Natural killer cell (primary cell): Measurements from ENCODE around the gene SLC6A18. TPM values are rescaled to one million over a fixed set of nuclear protein-coding genes. Genes with fewer than 3 reads are reported as not detected.

Experiments
- ATAC-seq, 3 donors: fragments of 150-1000 bp in 2 of 3; fragments of 200-7000 bp in 1 of 3; cut with Tn5 transposase; 1 replicate in 1 of 3; 2 replicates in 2 of 3; pipeline ENCODE4 v1.10.0; 2021; ENCODE audit warnings: mild to moderate bottlenecking in 2 of 3, moderate library complexity in 2 of 3
- DNase-seq, 2 donors: peaks; one replicate each; pipeline versions ENCODE4 v3.0.0 to v3.0.0-alpha.2; 2013 to 2021; ENCODE audit warnings: mixed read lengths in 1 of 2
- H3K27ac ChIP-seq: one replicate; pipeline ENCODE4 v1.5.1; 2013; ENCODE audit warnings: mild to moderate bottlenecking, low read length
- H3K27me3 ChIP-seq: one replicate; pipeline ENCODE4 v1.6.1; 2013; ENCODE audit warnings: low read length; ENCODE audit not compliant: control insufficient read depth, insufficient read depth
- H3K36me3 ChIP-seq: one replicate; pipeline ENCODE4 v1.6.1; 2013; ENCODE audit warnings: low read length; ENCODE audit not compliant: control insufficient read depth, insufficient read depth
- H3K4me1 ChIP-seq: one replicate; pipeline ENCODE4 v1.6.1; 2013; ENCODE audit warnings: low read length; ENCODE audit not compliant: control insufficient read depth, insufficient read depth
- H3K4me3 ChIP-seq: one replicate; pipeline ENCODE4 v1.5.1; 2013; ENCODE audit warnings: low read length
- H3K9me3 ChIP-seq: one replicate; pipeline ENCODE4 v1.6.1; 2013; ENCODE audit warnings: low read length; ENCODE audit not compliant: control insufficient read depth, insufficient read depth
- H3K27ac Mint-ChIP-seq, 2 donors: one replicate each; pipeline ENCODE4 v1.8.0; 2022; ENCODE audit warnings: mild to moderate bottlenecking in 2 of 2, mixed read lengths in 2 of 2, moderate library complexity in 1 of 2
- H3K27me3 Mint-ChIP-seq, 2 donors: one replicate each; pipeline ENCODE4 v1.8.0; 2022; ENCODE audit warnings: low read depth in 2 of 2, mixed read lengths in 2 of 2
- H3K36me3 Mint-ChIP-seq: one replicate; pipeline ENCODE4 v1.8.0; 2022; ENCODE audit warnings: mixed read lengths
- H3K4me1 Mint-ChIP-seq, 2 donors: one replicate each; pipeline ENCODE4 v1.8.0; 2022; ENCODE audit warnings: mixed read lengths in 2 of 2
- H3K4me3 Mint-ChIP-seq: one replicate; pipeline ENCODE4 v1.8.0; 2022; ENCODE audit warnings: mild to moderate bottlenecking, moderate library complexity, mixed read lengths
- H3K9me3 Mint-ChIP-seq, 2 donors: one replicate each; pipeline ENCODE4 v1.8.0; 2022; ENCODE audit warnings: mixed read lengths in 2 of 2
- CTCF ChIP-seq: fragments of 200-600 bp; IDR thresholded peaks from one replicate; pipeline ENCODE4 v1.8.0; 2022; ENCODE audit warnings: antibody characterized with exemption
- WGBS: methylation state at CpG from one replicate; pipeline ENCODE4 v1.1.7; 2013; ENCODE audit warnings: missing lambda C conversion rate; ENCODE audit not compliant: insufficient coverage; 5-methylcytosine and 5-hydroxymethylcytosine counted together
- intact Hi-C: fragments of 100-400 bp; cut with micrococcal nuclease; formaldehyde crosslinking; loops from one replicate; pipeline ENCODE4 v1.14.2; 2022
- total RNA-seq, 4 donors: library from RNA; stranded (reverse); fragments of 120-200 nt in 1 of 4; gene quantifications; one replicate each; pipeline versions ENCODE4 v1.2.3 to v1.2.4, GENCODE V29; 2013 to 2022

The SLC6A18 gene
- total RNA-seq, 3 donors from 2014 or later (not counting 1 experiment from before 2014, with no cell fraction given) = not detected

- peaks cover 3 to 5% of the 10 kb centered on the region in 2 donors for H3K9me3 Mint-ChIP-seq
- peaks cover 16 to 19% of the 10 kb centered on the region in 2 donors for H3K27me3 Mint-ChIP-seq
- H3K4me3 Mint-ChIP-seq = no peak overlapping the region
- no peak for ATAC-seq
- Histone ChIP-seq H3K27ac (no peak overlapping the region), H3K4me3 (no peak overlapping the region), H3K9me3 (peaks cover 8% of the 10 kb centered on the region), H3K27me3 (no peaks in the 10 kb centered on the region), H3K36me3 (no peaks in the 10 kb centered on the region), H3K4me1 (no peaks in the 10 kb centered on the region)
- no peak overlapping the region for H3K27ac Mint-ChIP-seq
- WGBS = 93% methylated on average over 25 of the region's 25 CpGs
- no peak for DNase-seq
- intact Hi-C loops = no loop called here
- H3K36me3 Mint-ChIP-seq = peaks cover 9% of the 10 kb centered on the region
- TF ChIP-seq CTCF = no peak
- peaks cover 7 to 16% of the 10 kb centered on the region in 2 donors for H3K4me1 Mint-ChIP-seq
These were observed 7.6 kb downstream of the SLC6A18 start for GRCh38 chr5:1232780-1233179.

DNA sequence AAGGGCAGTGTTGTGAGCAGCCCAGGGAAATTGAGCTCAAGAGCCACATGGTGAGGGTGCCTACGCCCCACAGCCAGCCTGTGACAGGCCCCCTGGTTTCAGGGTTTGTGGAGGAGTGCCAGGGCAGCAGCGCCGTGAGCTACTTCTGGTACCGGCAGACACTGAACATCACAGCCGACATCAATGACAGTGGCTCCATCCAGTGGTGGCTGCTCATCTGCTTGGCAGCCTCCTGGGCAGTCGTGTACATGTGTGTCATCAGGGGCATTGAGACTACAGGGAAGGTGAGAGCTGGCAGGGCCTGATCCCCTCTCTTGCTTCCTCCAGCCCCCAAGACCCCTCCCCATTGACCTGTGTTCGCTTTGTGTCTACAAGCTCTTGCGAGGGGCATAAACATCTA lies 10.2 kb downstream of the SLC6A18 start:
- peaks cover 0 to 3% of the 10 kb centered on the region in 2 donors for H3K27me3 Mint-ChIP-seq
- intact Hi-C loops = no loop called here
- H3K36me3 Mint-ChIP-seq = peaks cover 9% of the 10 kb centered on the region
- ATAC-seq = no peak
- H3K27ac ChIP-seq = no peak overlapping the region
- no peaks in the 10 kb centered on the region for H3K27me3 ChIP-seq
- H3K4me3 ChIP-seq = no peak overlapping the region
- 85% methylated on average over 8 of the region's 8 CpGs for WGBS
- no peak for TF ChIP-seq CTCF
- H3K36me3 ChIP-seq = no peaks in the 10 kb centered on the region
- DNase-seq = no peak
- no peaks in the 10 kb centered on the region for H3K4me1 Mint-ChIP-seq
- H3K27ac Mint-ChIP-seq = no peak overlapping the region
- no peak overlapping the region for H3K4me3 Mint-ChIP-seq
- no peaks in the 10 kb centered on the region for H3K4me1 ChIP-seq
- H3K9me3 ChIP-seq = peaks cover 8% of the 10 kb centered on the region
- peaks cover 3 to 5% of the 10 kb centered on the region in 2 donors for H3K9me3 Mint-ChIP-seq

GRCh38 chr5:1235838-1236237 lies 10.7 kb downstream of the SLC6A18 start:
- no peak for TF ChIP-seq CTCF
- no peaks in the 10 kb centered on the region for H3K27me3 Mint-ChIP-seq
- no peak overlapping the region for H3K4me3 ChIP-seq
- ATAC-seq (no peak), DNase-seq (no peak)
- H3K27me3 ChIP-seq = no peaks in the 10 kb centered on the region
- no peak overlapping the region for H3K27ac Mint-ChIP-seq
- no peak overlapping the region for H3K4me3 Mint-ChIP-seq
- intact Hi-C loops = no loop called here
- peaks cover 9% of the 10 kb centered on the region for H3K36me3 Mint-ChIP-seq
- WGBS = no CpG with 5 or more reads among the region's 1 CpG
- no peak overlapping the region for H3K27ac ChIP-seq
- no peaks in the 10 kb centered on the region for H3K4me1 Mint-ChIP-seq
- peaks cover 3 to 5% of the 10 kb centered on the region in 2 donors for H3K9me3 Mint-ChIP-seq
- H3K36me3 ChIP-seq = no peaks in the 10 kb centered on the region
- no peaks in the 10 kb centered on the region for H3K4me1 ChIP-seq
- peaks cover 8% of the 10 kb centered on the region for H3K9me3 ChIP-seq

DNA sequence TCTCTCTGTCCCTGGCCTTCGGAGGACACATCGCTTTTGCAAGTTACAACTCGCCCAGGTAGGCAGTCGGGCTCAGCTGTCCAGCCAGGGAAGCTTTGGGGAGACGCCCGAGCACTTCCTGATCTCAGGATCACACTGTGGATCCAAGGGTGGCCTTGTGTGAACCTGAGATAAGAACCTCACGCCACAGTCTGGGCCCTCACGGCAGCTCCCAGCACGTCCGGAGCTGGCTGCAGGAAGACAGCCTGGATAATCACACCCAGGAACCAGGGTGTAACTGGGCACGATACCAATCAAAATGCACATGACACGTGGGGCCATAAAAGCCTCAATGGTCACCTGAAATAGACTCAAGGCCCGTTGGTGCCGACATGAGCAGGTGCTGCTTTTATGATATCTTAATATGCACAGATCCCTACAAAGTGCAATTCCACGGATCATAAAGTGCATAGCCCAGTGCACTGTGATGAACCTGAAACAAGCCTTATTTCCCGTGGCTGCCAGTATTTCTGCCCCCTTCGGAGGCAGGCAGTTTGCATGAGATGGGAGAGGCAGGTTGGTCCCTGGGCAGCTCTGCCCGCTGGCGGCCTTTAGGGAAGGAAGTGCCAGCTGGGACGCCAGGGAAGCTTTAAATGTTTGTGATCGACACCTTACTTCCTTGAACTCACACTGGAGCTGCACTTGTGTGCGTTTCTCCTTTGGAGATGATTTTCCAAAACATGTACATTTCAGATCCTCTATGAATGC lies 14.5 kb downstream of the SLC6A18 start:
- no peak for TF ChIP-seq CTCF
- Histone ChIP-seq H3K27me3 (no peaks in the 10 kb centered on the region), H3K4me1 (no peaks in the 10 kb centered on the region), H3K36me3 (no peaks in the 10 kb centered on the region), H3K27ac (no peak overlapping the region), H3K9me3 (peaks cover 8% of the 10 kb centered on the region), H3K4me3 (no peak overlapping the region)
- peaks cover 9% of the 10 kb centered on the region for H3K36me3 Mint-ChIP-seq
- H3K27me3 Mint-ChIP-seq = no peaks in the 10 kb centered on the region
- intact Hi-C loops = no loop called here
- DNase-seq (no peak), ATAC-seq (no peak)
- peaks cover 3 to 5% of the 10 kb centered on the region in 2 donors for H3K9me3 Mint-ChIP-seq
- WGBS = 70% methylated on average over 22 of the region's 22 CpGs
- no peak overlapping the region for H3K27ac Mint-ChIP-seq
- no peak overlapping the region for H3K4me3 Mint-ChIP-seq
- no peaks in the 10 kb centered on the region for H3K4me1 Mint-ChIP-seq
